ENCODE measurements around the gene ARGLU1.
"Not testable (repeated sequence)": the region's sequence is repeated elsewhere in the genome, so short reads cannot be mapped to it uniquely, and the experiment has no call there.

Gene ARGLU1

GRCh38 chr13:106603546-106603945 is 35.6 kb upstream of the ARGLU1 start:
- H3K27ac ChIP-seq, result no peak overlapping the region
- TF ChIP-seq, protein P1, sequence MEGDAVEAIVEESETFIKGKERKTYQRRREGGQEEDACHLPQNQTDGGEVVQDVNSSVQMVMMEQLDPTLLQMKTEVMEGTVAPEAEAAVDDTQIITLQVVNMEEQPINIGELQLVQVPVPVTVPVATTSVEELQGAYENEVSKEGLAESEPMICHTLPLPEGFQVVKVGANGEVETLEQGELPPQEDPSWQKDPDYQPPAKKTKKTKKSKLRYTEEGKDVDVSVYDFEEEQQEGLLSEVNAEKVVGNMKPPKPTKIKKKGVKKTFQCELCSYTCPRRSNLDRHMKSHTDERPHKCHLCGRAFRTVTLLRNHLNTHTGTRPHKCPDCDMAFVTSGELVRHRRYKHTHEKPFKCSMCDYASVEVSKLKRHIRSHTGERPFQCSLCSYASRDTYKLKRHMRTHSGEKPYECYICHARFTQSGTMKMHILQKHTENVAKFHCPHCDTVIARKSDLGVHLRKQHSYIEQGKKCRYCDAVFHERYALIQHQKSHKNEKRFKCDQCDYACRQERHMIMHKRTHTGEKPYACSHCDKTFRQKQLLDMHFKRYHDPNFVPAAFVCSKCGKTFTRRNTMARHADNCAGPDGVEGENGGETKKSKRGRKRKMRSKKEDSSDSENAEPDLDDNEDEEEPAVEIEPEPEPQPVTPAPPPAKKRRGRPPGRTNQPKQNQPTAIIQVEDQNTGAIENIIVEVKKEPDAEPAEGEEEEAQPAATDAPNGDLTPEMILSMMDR (IDR thresholded peaks at IDR 0.05), result no peak
- TF ChIP-seq ZFX (IDR thresholded peaks at IDR 0.05; ENCODE audit: borderline replicate concordance), result no peak

DNA sequence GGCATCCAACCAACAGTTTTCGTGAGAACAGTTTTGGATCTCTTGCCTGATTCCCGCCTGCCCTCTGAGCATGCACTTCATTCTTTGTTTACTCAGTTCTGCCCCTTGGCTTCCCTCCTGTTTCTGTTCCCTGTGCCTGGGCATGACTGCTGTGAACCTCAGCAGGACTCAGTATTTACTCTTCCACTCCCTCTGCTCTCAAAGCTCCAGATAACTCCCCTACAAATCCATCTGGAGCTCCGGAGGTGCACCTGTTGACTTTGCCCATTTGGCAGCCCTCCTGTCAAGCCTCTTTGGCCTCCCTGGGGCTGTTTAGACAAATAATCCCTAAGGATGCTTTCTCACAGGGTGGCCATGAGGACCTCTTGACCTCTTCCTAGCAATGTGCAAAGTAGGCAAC is 34.2 kb upstream of the ARGLU1 start:
- H3K27ac ChIP-seq, result no peak overlapping the region
- TF ChIP-seq, protein P1 (IDR thresholded peaks at IDR 0.05), result no peak
- no peak for TF ChIP-seq ZFX (IDR thresholded peaks at IDR 0.05; ENCODE audit: borderline replicate concordance)

DNA sequence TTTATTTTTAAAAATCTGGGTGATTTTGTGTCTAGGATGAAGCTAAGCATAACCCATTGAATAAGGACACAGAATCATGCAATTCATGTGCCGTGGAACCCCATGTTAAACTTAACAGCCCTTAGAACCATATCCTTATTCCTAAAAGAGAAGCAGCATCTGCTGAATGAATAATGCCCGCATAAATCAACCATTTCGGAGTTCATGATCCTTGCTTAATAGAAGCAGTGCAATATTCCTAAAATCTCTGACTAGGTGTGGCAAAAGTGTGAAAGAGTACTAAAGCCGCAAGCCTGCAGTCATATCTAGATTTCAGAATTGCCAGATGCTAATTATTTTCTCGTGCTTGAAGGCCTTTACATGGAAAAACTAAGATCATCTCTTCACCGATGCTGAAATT is 33.6 kb upstream of the ARGLU1 start:
- no peak overlapping the region for H3K27ac ChIP-seq

GRCh38 chr13:106600798-106601135 is 32.8 kb upstream of the ARGLU1 start:
- H3K27ac ChIP-seq, result not testable (repeated sequence)

More for the DNA sequence above, 33.6 kb upstream of the ARGLU1 start:
- TF ChIP-seq, protein P1 (IDR thresholded peaks at IDR 0.05), result no peak
- TF ChIP-seq ZFX (IDR thresholded peaks at IDR 0.05; ENCODE audit: borderline replicate concordance), result no peak

GRCh38 chr13:106599875-106600797 is 32.2 kb upstream of the ARGLU1 start:
- TF ChIP-seq, protein P1 (IDR thresholded peaks at IDR 0.05), result no peak
- TF ChIP-seq ZFX (IDR thresholded peaks at IDR 0.05; ENCODE audit: borderline replicate concordance), result no peak
- no peak overlapping the region for H3K27ac ChIP-seq

GRCh38 chr13:106597749-106598395 is 29.9 kb upstream of the ARGLU1 start:
- TF ChIP-seq, protein P1 (IDR thresholded peaks at IDR 0.05), result no peak
- no peak for TF ChIP-seq ZFX (IDR thresholded peaks at IDR 0.05; ENCODE audit: borderline replicate concordance)
- no peak overlapping the region for H3K27ac ChIP-seq

GRCh38 chr13:106597186-106597585 is 29.2 kb upstream of the ARGLU1 start:
- TF ChIP-seq ZFX (IDR thresholded peaks at IDR 0.05; ENCODE audit: borderline replicate concordance), result no peak
- TF ChIP-seq, protein P1 (IDR thresholded peaks at IDR 0.05), result no peak
- no peak overlapping the region for H3K27ac ChIP-seq

All from 22Rv1 (cell line).